ENCODE measurements around the gene CFAP46. TPM values are rescaled to one million over a fixed set of nuclear protein-coding genes. Genes with fewer than 3 reads are reported as not detected.

The CFAP46 gene
- total RNA-seq: under 1 TPM in 1 of 2 experiments, not detected in 1; 0.34 TPM

GRCh38 chr10:132942101-132943057 lies at the start of gene CFAP46:
Gene CFAP46, minus strand, starts transcription at chr10:132942570. Its CDS starts 86 bp downstream, at chr10:132942484.
- DNase-seq (peak; percentile 58), ATAC-seq (peak; percentile 49)
- TF ChIP-seq, protein P1, sequence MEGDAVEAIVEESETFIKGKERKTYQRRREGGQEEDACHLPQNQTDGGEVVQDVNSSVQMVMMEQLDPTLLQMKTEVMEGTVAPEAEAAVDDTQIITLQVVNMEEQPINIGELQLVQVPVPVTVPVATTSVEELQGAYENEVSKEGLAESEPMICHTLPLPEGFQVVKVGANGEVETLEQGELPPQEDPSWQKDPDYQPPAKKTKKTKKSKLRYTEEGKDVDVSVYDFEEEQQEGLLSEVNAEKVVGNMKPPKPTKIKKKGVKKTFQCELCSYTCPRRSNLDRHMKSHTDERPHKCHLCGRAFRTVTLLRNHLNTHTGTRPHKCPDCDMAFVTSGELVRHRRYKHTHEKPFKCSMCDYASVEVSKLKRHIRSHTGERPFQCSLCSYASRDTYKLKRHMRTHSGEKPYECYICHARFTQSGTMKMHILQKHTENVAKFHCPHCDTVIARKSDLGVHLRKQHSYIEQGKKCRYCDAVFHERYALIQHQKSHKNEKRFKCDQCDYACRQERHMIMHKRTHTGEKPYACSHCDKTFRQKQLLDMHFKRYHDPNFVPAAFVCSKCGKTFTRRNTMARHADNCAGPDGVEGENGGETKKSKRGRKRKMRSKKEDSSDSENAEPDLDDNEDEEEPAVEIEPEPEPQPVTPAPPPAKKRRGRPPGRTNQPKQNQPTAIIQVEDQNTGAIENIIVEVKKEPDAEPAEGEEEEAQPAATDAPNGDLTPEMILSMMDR (IDR thresholded peaks at IDR 0.05): no peak
- intact Hi-C loops (cut with micrococcal nuclease): loop anchor here (5.0 kb wide), 1 partner anchor 180 kb away; no protein-coding TSS in a partner anchor
- H3K9me3 Mint-ChIP-seq: no peaks in the 10 kb centered on the region
- peaks cover 52% of the 10 kb centered on the region for H3K27me3 Mint-ChIP-seq
- POLR2A ChIA-PET: no interaction called here
- CTCF ChIA-PET: no interaction called here
- no peaks in the 10 kb centered on the region for H3K36me3 Mint-ChIP-seq (ENCODE audit: low read depth)
- H3K4me1 Mint-ChIP-seq (ENCODE audit: low read depth): peaks cover 13% of the 10 kb centered on the region
- peak within 1 kb of the TSS; percentile 57 for H3K4me3 Mint-ChIP-seq
- H3K27ac Mint-ChIP-seq: no peak within 1 kb of the TSS

DNA sequence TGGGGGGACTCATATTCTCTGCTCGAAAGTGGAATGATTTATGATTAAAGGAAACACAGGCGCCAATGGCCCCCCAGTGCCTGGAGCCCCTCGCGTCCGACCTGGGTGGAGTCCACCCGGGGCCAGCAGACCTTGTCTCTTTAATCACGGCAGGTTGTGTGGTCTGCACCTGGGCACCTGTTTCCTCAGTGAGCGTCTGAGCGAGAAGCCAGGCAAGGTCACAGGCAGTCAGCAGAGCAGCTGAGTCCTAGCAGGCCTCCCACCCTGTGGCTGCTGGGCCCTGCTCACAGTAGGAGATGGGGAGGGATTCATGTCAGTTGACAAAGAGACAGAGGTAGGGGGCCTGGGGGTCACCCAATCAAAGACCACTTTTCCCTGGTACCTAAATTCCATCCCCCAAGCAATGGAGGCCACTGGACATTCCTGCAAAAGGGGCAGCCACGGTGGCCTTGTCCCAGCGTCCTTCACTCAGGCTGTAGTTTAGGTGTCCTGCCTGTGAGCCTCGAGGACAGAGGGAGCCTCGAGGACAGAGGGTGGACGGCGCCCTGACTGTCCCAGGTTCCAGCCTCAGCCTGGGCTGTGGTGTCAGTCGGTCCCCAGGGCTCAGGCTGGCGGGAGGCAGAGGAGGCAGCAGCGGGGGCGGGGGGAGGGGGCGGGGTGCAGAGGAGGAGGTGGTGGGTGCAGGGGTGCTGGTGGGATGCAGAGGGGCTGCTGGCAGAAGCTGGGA lies 49.5 kb upstream of the CFAP46 start:
- no peaks in the 10 kb centered on the region for H3K36me3 Mint-ChIP-seq (ENCODE audit: low read depth)
- no peaks in the 10 kb centered on the region for H3K27me3 Mint-ChIP-seq
- H3K4me3 Mint-ChIP-seq: no peak overlapping the region
- ChIA-PET POLR2A (no interaction called here), CTCF (no interaction called here)
- intact Hi-C loops (cut with micrococcal nuclease): no loop called here
- H3K9me3 Mint-ChIP-seq: no peaks in the 10 kb centered on the region
- TF ChIP-seq, protein P1 (IDR thresholded peaks at IDR 0.05): no peak
- no peak overlapping the region for H3K27ac Mint-ChIP-seq
- H3K4me1 Mint-ChIP-seq (ENCODE audit: low read depth): no peaks in the 10 kb centered on the region
- DNase-seq (no peak), ATAC-seq (no peak)

- POLR2A ChIA-PET: no interaction called here
- no peak overlapping the region for H3K4me3 Mint-ChIP-seq
- no peaks in the 10 kb centered on the region for H3K27me3 Mint-ChIP-seq
- DNase-seq: no peak
- H3K27ac Mint-ChIP-seq: no peak overlapping the region
- intact Hi-C loops (cut with micrococcal nuclease): no loop called here
- TF ChIP-seq, protein P1 (IDR thresholded peaks at IDR 0.05): no peak
- H3K9me3 Mint-ChIP-seq: no peaks in the 10 kb centered on the region
- H3K36me3 Mint-ChIP-seq (ENCODE audit: low read depth): no peaks in the 10 kb centered on the region
- H3K4me1 Mint-ChIP-seq (ENCODE audit: low read depth): no peaks in the 10 kb centered on the region
- no peak for ATAC-seq
- CTCF ChIA-PET: no interaction called here
These were observed 48.5 kb upstream of the CFAP46 start for GRCh38 chr10:132990684-132991545.

GRCh38 chr10:132989476-132990415 lies 47.4 kb upstream of the CFAP46 start:
- no peak for ATAC-seq
- H3K27me3 Mint-ChIP-seq: no peaks in the 10 kb centered on the region
- POLR2A ChIA-PET: no interaction called here
- no peak overlapping the region for H3K27ac Mint-ChIP-seq
- intact Hi-C loops (cut with micrococcal nuclease): no loop called here
- no peak for DNase-seq
- no peak overlapping the region for H3K4me3 Mint-ChIP-seq
- no peaks in the 10 kb centered on the region for H3K4me1 Mint-ChIP-seq (ENCODE audit: low read depth)
- H3K36me3 Mint-ChIP-seq (ENCODE audit: low read depth): no peaks in the 10 kb centered on the region
- CTCF ChIA-PET: no interaction called here
- no peaks in the 10 kb centered on the region for H3K9me3 Mint-ChIP-seq
- TF ChIP-seq, protein P1 (IDR thresholded peaks at IDR 0.05): no peak

All from activated CD8-positive, alpha-beta T cell treated with anti-CD3 and anti-CD28 coated beads for 36 hours (primary cell).